ENCODE results near the gene HPSE2. TPM values are rescaled to one million over a fixed set of nuclear protein-coding genes. Genes with fewer than 3 reads are reported as not detected.
"Not testable (repeated sequence)": the region's sequence is repeated elsewhere in the genome, so short reads cannot be mapped to it uniquely, and the experiment has no call there.

Gene HPSE2
- 1 to 10 TPM in 1 of 2 donors, under 1 TPM in 1; 0.76 to 2.8 TPM for total RNA-seq
- long read RNA-seq: 0 reads

DNA sequence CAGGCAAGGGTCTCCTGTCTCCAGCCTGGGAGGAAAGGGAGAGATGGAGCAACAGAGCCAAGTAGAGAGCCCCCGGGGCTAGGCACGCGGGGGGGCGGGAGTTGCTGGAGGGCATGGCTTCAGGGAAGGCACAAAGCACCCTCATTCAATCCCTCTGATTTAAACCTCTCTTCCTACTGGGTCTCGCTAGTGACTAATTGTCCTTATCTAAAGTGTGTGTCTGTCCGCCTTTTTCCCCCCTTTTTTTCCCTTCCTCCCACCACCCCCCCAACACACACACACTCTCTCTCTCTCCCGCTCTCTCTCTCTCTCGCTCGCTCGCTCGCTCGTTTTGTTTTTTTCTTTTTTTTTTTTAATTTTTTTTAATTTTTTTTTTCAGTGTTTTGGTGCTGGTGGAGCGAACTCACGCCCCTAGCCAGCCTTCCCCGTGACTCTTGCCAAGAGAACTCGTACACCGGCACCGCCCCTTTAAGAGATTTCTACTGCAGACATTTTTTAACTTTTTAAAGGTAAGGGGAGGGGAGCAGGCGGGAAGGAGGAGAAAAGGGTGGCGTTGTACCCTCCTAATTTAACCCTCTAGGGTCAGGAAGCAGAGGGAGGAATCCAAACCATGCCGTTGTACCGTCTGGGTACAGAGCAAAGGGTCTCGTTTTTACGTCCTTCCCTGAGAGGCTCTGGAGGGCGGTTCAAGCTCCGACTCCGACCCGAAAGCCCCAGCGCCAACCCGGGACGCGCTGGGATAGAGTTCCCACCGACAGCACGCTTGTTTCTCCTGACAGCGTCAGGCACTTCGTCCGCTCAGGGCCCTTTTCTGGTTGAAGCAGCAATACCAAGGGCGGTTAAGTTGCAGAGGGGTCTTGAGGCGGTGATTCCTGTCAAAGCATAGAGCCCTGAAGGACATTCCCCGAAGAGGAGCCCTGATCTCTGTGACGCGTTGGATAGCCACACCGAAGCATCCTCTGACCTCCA, at the start of gene HPSE2:
HPSE2 (minus strand) TSS at position 195 of the 969 bp plus-strand sequence.
- no peak for DNase-seq
- ATAC-seq: no peak
- intact Hi-C loops (cut with DNase I, micrococcal nuclease): no loop called here

DNA sequence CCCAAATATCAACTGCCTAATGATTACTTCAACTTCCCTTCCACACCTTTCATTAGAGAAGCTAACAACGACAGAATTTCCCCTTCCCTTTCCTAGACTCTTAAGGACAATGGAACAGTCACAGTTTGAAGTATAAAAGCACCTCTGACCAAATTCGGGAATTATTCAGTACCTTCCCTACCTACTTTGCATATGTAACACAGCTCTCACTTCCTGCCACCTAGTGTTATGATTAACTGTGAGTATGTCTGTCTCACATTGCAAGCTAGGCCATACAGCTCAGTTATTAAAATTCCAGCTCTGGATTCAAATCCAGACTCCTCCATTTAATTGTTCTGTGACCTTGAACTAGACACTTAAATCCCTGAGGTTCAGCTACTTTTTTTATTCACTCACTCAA, 44.8 kb upstream of the HPSE2 start:
- no peak for ATAC-seq
- DNase-seq: no peak
- intact Hi-C loops (cut with DNase I, micrococcal nuclease): no loop called here

DNA sequence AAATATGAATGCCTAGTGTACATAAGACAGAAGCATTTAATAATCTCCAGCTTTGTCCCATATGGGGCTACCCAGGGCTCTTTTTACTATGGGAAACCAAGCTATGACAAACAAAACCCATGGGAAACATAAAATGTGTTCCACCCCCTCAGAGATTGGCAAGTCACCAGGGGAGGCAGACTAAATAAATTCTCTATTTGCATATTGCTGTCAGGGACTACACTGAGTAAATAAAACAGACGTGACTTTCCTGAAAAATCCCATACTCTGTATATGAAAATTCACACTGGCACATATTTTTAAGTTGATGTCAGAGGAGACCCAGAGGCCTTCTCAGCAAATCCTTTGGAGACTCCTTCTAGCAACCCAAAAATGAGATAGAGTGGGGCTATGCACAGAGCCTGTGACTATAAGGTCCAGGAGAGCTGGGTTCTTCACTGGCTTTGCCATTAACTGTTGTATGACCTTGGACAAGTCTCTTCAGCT, 44.0 kb upstream of the HPSE2 start:
- DNase-seq: no peak

DNA sequence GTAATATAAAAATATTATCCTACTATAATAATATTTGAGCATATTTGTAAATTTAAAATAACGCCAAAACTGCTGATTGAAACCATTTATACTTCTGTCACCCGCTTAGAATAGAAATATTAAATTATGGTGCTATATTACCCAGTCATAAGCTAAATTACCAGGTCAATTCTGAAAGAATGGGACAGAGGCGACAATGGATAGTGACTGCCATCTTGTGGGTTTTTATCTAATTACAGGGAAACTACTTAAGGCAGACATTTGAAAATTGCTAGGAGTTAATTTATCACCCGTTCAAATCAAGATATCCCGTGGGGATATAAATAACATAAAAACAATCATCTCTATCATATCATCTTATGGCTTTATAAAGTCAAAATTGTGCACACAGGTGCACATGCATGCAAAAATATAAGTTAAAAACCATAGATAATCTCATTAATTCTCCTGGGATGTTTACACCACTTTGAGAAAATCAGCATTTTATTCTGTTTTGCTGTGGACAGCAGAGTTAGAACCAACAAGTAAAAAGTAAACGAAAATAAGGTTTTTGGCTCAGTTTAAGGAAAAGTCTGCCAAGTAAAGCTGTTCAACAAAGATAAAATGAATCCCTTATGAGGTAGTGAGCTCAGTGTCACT, 41.3 kb upstream of the HPSE2 start:
- DNase-seq (no peak), ATAC-seq (no peak)
- intact Hi-C loops (cut with DNase I, micrococcal nuclease): no loop called here

More for the DNA sequence above, 44.0 kb upstream of the HPSE2 start:
- ATAC-seq: peak; percentile 23
- intact Hi-C loops (cut with DNase I, micrococcal nuclease): no loop called here

DNA sequence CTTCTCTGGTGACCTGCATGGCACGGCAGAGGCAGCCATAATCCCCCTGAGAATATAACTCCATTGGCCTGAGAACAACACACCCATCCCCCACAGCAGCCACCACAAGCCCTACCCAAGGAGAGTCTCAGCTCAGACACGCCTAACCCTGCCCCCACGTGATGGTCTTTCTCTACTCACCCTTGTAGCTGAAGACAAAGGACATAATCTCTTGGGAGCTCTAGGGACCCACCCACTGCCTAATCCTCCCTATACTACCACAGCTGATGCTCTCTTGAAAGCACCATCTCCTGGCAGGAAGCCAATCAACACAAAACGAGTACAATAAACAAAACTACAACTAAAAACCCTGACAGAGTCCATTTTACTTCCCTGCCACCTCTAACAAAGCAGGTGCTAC, 30.7 kb upstream of the HPSE2 start:
- intact Hi-C loops (cut with DNase I, micrococcal nuclease): no loop called here
- no peak for ATAC-seq

DNA sequence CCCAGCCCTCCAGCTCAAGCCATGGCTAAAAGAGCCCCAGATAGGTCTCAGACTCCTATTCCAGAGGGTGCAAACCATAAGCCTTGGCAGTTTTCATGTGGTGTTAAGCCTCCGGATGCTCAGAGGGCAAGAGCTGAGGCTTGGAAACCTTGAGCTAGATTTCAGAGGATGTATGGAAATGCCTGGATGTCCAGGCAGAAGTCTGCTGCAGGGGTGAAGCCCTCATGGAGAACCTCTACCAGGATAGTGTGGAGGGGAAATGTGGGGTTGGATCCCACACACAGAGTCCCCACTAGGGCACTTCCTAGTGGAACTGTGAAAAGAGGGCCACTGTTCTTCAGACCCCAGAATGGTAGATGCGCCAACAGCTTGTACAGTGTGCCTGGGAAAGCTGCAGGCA, 13.2 kb upstream of the HPSE2 start:
- DNase-seq: no peak
- intact Hi-C loops (cut with DNase I, micrococcal nuclease): no loop called here
- no peak for ATAC-seq

More for the DNA sequence above, 30.7 kb upstream of the HPSE2 start:
- DNase-seq: no peak

DNA sequence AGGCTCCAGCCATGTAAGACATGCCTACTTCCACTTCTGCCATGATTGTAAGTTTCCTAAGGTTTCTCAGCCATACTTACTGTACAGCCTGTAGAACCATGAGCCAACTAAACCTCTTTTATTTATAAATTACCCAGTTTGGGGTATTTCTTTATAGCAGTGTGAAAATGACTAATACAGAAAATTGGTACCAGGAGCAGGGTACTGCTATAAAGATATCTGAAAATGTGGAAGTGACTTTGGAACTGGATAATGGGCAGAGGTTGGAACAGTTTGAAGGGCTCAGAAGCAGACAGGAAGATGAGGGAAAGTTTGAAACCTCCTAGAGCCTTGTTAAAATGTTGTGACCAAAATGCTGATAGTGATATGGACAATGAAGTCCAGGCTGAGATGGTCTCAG, 12.2 kb upstream of the HPSE2 start:
- intact Hi-C loops (cut with DNase I, micrococcal nuclease): loop anchor here in 1 of 2 donors (2.0 kb wide), 1 partner anchor 781 kb away; no protein-coding TSS in a partner anchor
- not testable (repeated sequence) for DNase-seq, ATAC-seq

DNA sequence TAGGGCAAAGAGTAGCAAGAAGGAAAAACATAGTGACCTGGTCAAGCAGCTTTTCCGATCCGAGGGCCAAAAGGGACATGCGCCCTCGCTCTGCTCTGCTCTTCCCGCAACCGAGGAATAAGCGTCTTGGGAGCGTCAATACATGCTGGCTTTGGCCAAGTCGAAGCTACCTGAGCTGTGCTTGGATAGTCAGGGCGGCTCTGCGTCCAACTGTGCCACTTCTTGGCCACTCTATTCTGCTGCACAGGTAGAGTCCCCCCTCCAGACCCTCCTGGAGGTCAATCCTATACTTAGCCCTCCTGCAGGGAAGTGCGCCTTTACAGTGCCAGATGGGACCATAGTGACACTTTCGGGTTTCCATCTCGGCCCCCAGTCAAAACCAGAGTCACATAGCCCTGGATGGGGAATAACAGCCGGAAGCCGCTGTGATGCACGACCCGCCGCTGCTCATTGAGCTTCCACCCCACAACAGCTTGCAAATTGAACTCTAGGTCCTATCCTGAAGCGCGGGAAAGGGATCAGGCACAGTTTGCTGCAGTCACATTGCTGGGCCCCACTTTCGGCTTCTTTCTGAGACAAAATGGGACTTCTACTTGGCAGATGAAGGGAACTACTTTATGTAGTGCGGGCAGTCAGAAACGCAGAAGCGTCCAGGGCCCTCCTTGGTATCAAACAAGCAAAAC, 1.1 kb upstream of the HPSE2 start:
- intact Hi-C loops (cut with DNase I, micrococcal nuclease): no loop called here
- DNase-seq: no peak
- ATAC-seq: no peak

DNA sequence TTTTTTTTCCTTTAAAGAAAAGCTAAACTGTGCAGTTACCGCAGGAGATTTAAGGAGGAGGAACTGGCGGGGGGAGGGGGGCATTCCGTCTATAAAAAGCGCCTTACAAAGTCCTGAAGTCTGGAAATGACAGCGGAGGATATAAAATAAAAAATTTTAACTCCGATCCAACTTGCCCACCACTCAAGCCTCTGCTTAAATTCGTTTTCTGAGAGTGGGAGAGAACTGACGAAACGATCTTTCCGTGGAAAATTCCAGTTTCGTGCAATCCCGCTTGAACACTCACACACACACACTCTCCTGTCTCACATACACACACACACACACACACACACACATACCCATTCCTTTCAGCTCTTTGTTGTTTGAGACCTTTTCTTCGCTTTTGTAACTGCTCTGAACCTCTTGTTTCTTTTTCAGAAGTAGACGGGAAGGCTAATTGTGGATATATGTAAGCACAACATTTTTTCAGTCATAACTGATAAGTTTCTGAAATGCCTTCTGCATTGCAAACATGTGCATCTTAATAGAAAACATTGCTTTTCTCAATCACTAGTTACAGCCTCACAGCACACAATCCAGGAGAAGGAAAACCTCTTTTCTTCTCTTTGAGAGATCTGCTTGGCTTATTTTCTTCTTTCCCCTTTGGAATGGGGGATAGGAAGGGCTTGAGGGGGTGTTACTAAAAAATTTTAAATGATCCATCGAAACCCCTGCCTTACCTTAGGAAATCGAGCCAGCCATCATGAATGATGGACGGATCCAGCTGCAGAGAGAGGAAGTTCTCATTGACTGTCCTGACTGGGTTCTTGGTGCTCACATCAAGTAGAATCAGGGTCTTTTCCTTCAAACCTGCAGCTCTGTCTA, 628 bp downstream of the HPSE2 start:
- DNase-seq (no peak), ATAC-seq (no peak)
- intact Hi-C loops (cut with DNase I, micrococcal nuclease): no loop called here

DNA sequence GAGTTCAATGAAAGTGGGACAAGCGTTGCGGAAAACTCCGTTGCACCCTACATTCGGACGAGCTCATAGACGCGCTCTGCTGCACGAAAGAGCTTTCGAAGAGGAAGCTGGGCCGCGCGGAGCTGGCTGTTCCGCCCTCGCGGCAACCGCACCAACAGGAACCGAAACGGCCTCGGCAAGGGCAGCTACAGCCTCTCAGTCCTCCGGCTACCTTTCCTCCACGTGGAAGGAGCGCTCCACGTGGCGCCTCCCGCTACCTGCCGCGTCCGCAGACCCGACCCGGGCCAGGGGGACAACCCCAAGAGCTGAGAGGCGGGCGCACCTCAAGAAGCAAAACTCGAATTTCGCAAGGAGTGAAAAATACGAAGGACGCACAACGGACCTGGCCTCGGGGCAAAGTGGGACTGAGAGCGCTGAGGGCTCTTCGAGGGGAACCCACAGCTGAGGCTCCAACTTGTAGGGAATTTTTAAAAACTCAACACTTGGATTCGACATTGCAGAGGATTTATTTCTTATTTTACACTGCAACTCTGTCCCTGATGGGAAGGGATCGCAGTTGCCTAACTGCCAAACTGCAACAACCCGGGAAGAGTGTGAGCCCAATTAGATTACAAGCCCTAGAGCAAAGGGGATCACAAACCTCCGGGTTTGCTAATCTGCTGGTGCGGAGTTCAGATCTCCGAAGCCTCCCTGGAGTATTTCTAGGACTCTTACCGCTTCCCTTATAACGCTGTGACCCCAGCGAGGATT, 1.4 kb downstream of the HPSE2 start:
- ATAC-seq: peak; percentile 58
- DNase-seq: peak; percentile 32 to 59
- intact Hi-C loops (cut with DNase I, micrococcal nuclease): no loop called here

DNA sequence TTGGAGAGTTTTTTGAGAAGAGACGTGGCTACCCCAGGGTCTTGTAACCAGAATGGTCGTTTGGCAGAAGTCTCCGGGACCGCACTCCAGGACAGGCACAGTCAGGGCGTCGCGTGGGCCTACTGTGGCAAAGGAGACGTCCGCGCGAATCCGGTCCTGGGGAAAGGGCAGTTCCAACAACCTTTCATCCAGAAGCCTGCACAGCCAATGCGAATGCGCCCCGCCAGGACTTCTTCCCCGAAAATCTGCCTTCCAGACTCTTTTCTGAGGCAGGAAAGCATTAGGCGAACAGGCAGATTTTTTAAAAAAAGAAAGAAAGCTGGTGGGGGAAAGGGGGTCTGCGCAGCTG, 2.0 kb downstream of the HPSE2 start:
- ATAC-seq: no peak
- DNase-seq: peak in 1 of 2 donors; percentile 8
- intact Hi-C loops (cut with DNase I, micrococcal nuclease): no loop called here

DNA sequence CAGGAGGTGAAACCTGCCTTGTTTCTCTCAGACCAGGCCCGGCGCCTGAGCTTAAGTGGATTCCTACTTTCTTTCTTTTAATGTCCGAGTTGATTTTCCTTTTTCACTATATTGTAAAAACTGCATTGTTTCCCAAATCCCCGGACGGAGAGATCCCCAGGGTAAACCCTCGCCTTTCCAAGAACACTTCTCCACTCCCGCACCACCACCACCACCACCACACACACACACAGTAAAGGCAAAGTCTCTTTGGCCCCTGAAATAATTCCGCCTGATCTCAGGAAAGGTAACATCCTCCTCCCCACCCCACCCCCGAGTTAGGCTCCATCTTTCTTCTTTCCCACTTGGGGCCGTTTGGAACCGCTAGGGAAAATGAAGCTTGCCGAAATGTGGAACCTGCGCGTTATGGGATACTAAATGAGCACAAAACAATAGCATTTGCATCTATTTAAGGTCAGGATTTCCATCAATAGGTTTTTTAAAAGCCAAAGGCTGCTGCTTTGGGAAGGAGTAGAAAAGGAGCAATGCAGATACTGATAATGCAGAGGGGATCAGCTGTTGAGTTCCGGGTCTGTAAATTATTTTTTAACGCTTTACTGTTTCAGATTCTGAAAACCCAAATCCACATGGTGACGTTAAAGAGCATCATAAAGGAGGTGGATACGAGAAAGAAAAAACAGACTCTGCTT, 2.5 kb downstream of the HPSE2 start:
- no peak for ATAC-seq
- DNase-seq: no peak
- intact Hi-C loops (cut with DNase I, micrococcal nuclease): no loop called here

DNA sequence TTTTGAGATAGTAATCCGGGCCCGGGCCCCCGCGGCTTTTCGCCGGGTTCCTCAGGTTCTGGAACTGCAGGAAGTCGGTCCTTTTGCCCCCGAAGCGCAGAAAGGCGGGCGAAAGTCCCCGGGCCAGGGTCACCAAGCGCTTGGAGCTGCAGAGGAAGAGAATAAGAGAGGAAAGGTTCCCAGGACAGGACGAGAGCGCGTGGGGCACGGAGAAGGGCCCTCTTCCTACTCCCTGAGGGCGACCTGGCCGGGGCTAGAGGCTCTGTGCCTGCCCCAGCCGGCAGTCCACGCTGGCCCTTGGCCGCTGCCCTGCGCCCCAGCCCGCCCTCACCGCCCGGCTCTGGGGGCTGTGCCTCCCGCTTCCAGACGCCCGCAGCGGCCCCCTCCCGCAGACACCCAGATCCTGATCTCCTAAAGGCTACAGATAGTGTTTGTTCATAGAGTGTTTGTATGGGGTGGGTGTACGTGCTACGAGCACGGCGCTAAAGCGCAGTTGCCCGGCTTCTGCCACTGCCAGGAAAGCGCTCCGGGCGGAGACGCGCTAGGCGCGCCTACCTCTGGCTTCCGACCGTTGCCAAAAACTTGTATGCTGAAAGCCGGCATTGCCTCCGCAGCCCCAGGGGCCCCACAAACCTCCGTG, 3.2 kb downstream of the HPSE2 start:
- DNase-seq (peak in 1 of 2 donors; percentile 4), ATAC-seq (no peak)
- intact Hi-C loops (cut with DNase I, micrococcal nuclease): no loop called here

DNA sequence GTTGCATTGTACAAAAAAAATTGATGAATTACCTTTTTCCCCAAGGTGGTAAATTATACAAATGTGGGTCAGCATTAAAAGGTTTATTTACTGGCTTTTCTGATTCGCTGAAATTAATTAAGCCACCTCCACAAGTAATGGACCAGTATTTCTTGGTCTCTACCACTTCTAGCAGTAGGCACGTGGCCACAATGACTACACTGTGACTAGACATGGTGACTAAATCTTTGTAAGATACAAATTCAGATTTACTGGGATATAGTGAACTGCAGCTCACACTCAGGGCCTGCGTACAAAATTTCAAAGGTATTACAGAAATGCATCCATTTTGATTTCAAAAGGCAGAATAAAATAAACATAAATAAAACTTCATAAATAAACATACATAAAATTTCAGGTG, 10.9 kb downstream of the HPSE2 start:
- ATAC-seq (no peak), DNase-seq (no peak)
- intact Hi-C loops (cut with DNase I, micrococcal nuclease): no loop called here

DNA sequence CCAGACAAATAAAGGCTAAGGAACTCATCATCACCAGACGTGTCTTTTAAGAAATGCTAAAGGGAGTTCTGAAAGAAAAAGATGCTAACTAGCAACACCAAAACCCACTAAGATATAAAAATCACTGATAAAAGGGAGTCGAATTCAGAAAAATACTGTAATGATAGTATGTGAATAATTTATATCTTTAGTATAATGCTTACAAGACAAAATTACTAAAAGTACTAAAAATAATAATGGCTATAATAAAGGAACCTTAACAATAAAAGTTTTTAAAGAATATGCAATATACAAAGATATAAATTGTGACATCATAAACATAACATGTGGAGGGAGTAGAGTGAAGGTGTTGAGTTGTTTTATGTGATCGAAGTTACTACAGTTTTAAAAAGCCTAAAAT, 28.3 kb downstream of the HPSE2 start:
- intact Hi-C loops (cut with DNase I, micrococcal nuclease): no loop called here
- no peak for DNase-seq
- no peak for ATAC-seq

DNA sequence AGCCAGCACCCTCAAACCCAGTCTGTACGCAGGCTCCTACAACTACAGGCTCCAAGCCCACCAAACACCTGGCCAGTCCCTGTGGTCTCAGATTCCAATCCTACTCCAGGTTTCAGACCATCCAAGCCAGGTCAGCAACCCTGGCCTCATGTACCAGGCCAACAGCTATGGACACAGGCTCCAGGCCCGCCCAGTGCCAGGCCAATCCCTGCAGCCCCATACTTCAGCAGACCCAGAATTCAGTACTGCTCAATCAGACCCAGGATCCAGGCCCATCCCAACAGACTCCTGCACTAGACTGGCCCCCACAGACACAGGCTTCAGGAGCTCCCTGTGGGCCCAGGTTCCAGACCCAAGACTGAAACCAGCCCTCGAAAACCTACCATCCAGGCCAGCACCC, 32.3 kb downstream of the HPSE2 start:
- no peak for DNase-seq
- no peak for ATAC-seq
- intact Hi-C loops (cut with DNase I, micrococcal nuclease): no loop called here

DNA sequence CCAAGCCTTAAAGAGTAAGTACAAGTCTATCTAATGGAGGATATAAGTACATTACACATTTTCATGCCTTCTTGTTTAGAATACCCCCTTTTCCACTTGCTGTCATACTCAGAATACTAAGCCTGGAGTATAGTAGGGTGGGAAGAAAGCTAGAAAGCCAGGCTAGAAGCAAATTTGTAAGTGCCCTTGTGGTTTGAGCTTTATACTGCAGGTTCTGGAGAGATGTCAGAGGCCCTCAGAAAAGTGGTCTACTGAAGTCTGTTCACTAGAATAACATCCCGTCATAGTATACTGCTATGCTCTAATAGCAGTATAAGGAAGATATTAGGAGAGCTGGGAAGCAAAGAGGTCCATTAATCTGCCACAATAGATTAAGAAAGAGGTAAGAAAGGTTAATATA, 62.7 kb downstream of the HPSE2 start:
- no peak for DNase-seq
- intact Hi-C loops (cut with DNase I, micrococcal nuclease): loop anchor here in 1 of 2 donors (10.0 kb wide), 1 partner anchor 708 kb away; no protein-coding TSS in a partner anchor
- ATAC-seq: no peak
